Naive thymus-derived CD8-positive, alpha-beta T cell (primary cell): ENCODE results near the gene TXNDC9. TPM values are rescaled to one million over a fixed set of nuclear protein-coding genes. Genes with fewer than 3 reads are reported as not detected.
A peak's percentile ranks its signal among the peaks of the same experiment; 100 is the strongest.
"Not testable (repeated sequence)": the region's sequence is repeated elsewhere in the genome, so short reads cannot be mapped to it uniquely, and the experiment has no call there.

ENCODE experiments used
- ATAC-seq, 2 donors: fragments of 150-1000 bp; cut with Tn5 transposase in 1 of 2; sonication (Bioruptor Pico), chemical (Tn5 transposase) in 1 of 2; 1 replicate in 1 of 2; 2 replicates in 1 of 2; pipeline ENCODE4 v1.10.0; 2021; ENCODE audit warnings: mild to moderate bottlenecking in 2 of 2, moderate library complexity in 2 of 2
- POLR2A ChIA-PET: fragments of 350-600 bp; sonication (Branson Sonifier 250); formaldehyde crosslinking; loops from one replicate; lab custom pipeline; 2021; ENCODE audit warnings: antibody characterized with exemption; lab: Charles Lee
- DNase-seq, 10 donors: peaks; one replicate each; pipeline versions ENCODE4 v3.0.0 to v3.0.0-alpha.2; 2020 to 2022
- H3K27ac Mint-ChIP-seq, 10 donors: one replicate each; pipeline ENCODE4 v1.8.0; 2020 to 2022; ENCODE audit warnings: mild to moderate bottlenecking in 10 of 10, mixed read lengths in 10 of 10, moderate library complexity in 4 of 10, inconsistent platforms in 1 of 10
- H3K27me3 Mint-ChIP-seq, 5 donors: one replicate each; pipeline ENCODE4 v1.8.0; 2021 to 2022; ENCODE audit warnings: mixed read lengths in 5 of 5
- H3K36me3 Mint-ChIP-seq, 3 donors: one replicate each; pipeline ENCODE4 v1.8.0; 2020 to 2022; ENCODE audit warnings: mixed read lengths in 3 of 3, mild to moderate bottlenecking in 2 of 3, inconsistent platforms in 1 of 3
- H3K4me1 Mint-ChIP-seq, 4 donors: one replicate each; pipeline ENCODE4 v1.8.0; 2021 to 2022; ENCODE audit warnings: mixed read lengths in 4 of 4
- H3K4me3 Mint-ChIP-seq, 10 donors: one replicate each; pipeline ENCODE4 v1.8.0; 2020 to 2022; ENCODE audit warnings: mild to moderate bottlenecking in 10 of 10, mixed read lengths in 10 of 10, moderate library complexity in 6 of 10, inconsistent platforms in 1 of 10
- H3K9me3 Mint-ChIP-seq, 9 donors: one replicate each; pipeline ENCODE4 v1.8.0; 2020 to 2022; ENCODE audit warnings: mixed read lengths in 9 of 9, mild to moderate bottlenecking in 3 of 9, inconsistent platforms in 1 of 9, moderate library complexity in 1 of 9
- polyA plus RNA-seq, 3 donors: library from polyadenylated mRNA; unstranded; fragments of 300-500 nt; fragmentation: Illumina TruSeq; gene quantifications; one replicate each; pipeline ENCODE4 v1.2.3, GENCODE V29; 2021
- total RNA-seq, 8 experiments: library from RNA in 2 of 8; stranded (reverse) in 2 of 8; gene quantifications; one replicate each; pipeline ENCODE4 v1.2.3 and lab custom pipeline; 2021 to 2026

Gene TXNDC9
- total and polyA plus RNA-seq, 5 experiments from 2014 or later = 29.0 to 53.4 (median 44.3) TPM

- POLR2A ChIA-PET = no interaction called here
- H3K36me3 Mint-ChIP-seq = peaks cover 0 to 16% (median 1%) of the 10 kb centered on the region in 3 donors
- DNase-seq (no peak), ATAC-seq (no peak)
- H3K9me3 Mint-ChIP-seq = no peaks in the 10 kb centered on the region
- H3K4me1 Mint-ChIP-seq = peaks cover 42 to 82% (median 74%) of the 10 kb centered on the region in 4 donors
- no peaks in the 10 kb centered on the region for H3K27me3 Mint-ChIP-seq
- H3K4me3 Mint-ChIP-seq = peak overlapping the region in 3 of 10 donors; percentile 9 to 53 (median 21)
- peak overlapping the region in 4 of 10 donors; percentile 1 to 52 (median 36) for H3K27ac Mint-ChIP-seq
Observed at GRCh38 chr2:99350194-99350593, 14.1 kb upstream of the TXNDC9 start.

- no peak for DNase-seq
- Mint-ChIP-seq H3K27me3 (no peaks in the 10 kb centered on the region), H3K9me3 (no peaks in the 10 kb centered on the region), H3K36me3 (peaks cover 0 to 22% (median 1%) of the 10 kb centered on the region in 3 donors), H3K4me3 (peak overlapping the region in 8 of 10 donors; percentile 0 to 49 (median 18)), H3K4me1 (peaks cover 38 to 75% (median 68%) of the 10 kb centered on the region in 4 donors), H3K27ac (peak overlapping the region; percentile 15 to 83 (median 39))
- POLR2A ChIA-PET = interaction anchor here (0.7 to 0.9 kb wide), 2 partner anchors 11 to 734 kb away, joined by 3 read pairs; partner anchors contain the start of gene EIF5B
- ATAC-seq = peak; percentile 50 to 58
Observed at GRCh38 chr2:99348173-99348572, 12.0 kb upstream of the TXNDC9 start.

- DNase-seq = no peak
- Mint-ChIP-seq H3K27ac (no peak overlapping the region), H3K4me3 (no peak overlapping the region), H3K36me3 (peaks cover 0 to 27% (median 0%) of the 10 kb centered on the region in 3 donors), H3K27me3 (no peaks in the 10 kb centered on the region), H3K9me3 (no peaks in the 10 kb centered on the region), H3K4me1 (peaks cover 37 to 78% (median 70%) of the 10 kb centered on the region in 4 donors)
- ATAC-seq = no peak
- POLR2A ChIA-PET = interaction anchor here (0.6 to 0.7 kb wide), 2 partner anchors 9 to 1951 kb away, joined by 4 to 6 read pairs; no protein-coding TSS in a partner anchor
Observed at GRCh38 chr2:99346218-99346617, 10.1 kb upstream of the TXNDC9 start.

GRCh38 chr2:99345446-99345845, 9.3 kb upstream of the TXNDC9 start:
- not testable (repeated sequence) for H3K9me3 Mint-ChIP-seq, H3K27me3 Mint-ChIP-seq, ATAC-seq, DNase-seq, H3K4me3 Mint-ChIP-seq
- POLR2A ChIA-PET = interaction anchor here (1.1 kb wide), 1 partner anchor 21 kb away, joined by 5 read pairs; no protein-coding TSS in a partner anchor
- Mint-ChIP-seq H3K27ac (peak overlapping the region in 1 of 10 donors; percentile 60), H3K4me1 (peaks cover 35 to 73% (median 70%) of the 10 kb centered on the region in 4 donors), H3K36me3 (peaks cover 0 to 27% (median 0%) of the 10 kb centered on the region in 3 donors)

- peaks cover 20 to 60% (median 54%) of the 10 kb centered on the region in 4 donors for H3K4me1 Mint-ChIP-seq
- H3K4me3 Mint-ChIP-seq = peak overlapping the region in 1 of 10 donors; percentile 36
- POLR2A ChIA-PET = interaction anchor here (0.6 kb wide), 1 partner anchor 111 kb away, joined by 3 read pairs; no protein-coding TSS in a partner anchor
- no peaks in the 10 kb centered on the region for H3K27me3 Mint-ChIP-seq
- ATAC-seq = no peak
- DNase-seq = no peak
- H3K27ac Mint-ChIP-seq = peak overlapping the region in 1 of 10 donors; percentile 37
- H3K9me3 Mint-ChIP-seq = no peaks in the 10 kb centered on the region
- peaks cover 0 to 26% (median 0%) of the 10 kb centered on the region in 3 donors for H3K36me3 Mint-ChIP-seq
Observed at GRCh38 chr2:99342536-99342935, 6.4 kb upstream of the TXNDC9 start.

- peak overlapping the region in 4 of 10 donors; percentile 19 to 52 (median 40) for H3K27ac Mint-ChIP-seq
- DNase-seq (no peak), ATAC-seq (no peak)
- no peak overlapping the region for H3K4me3 Mint-ChIP-seq
- no peaks in the 10 kb centered on the region for H3K9me3 Mint-ChIP-seq
- POLR2A ChIA-PET = no interaction called here
- no peaks in the 10 kb centered on the region for H3K27me3 Mint-ChIP-seq
- peaks cover 0 to 20% (median 0%) of the 10 kb centered on the region in 3 donors for H3K36me3 Mint-ChIP-seq
- peaks cover 15 to 54% (median 44%) of the 10 kb centered on the region in 4 donors for H3K4me1 Mint-ChIP-seq
Observed at GRCh38 chr2:99340669-99341236, 4.6 kb upstream of the TXNDC9 start.

- H3K36me3 Mint-ChIP-seq = peaks cover 0 to 13% (median 0%) of the 10 kb centered on the region in 3 donors
- H3K9me3 Mint-ChIP-seq = no peaks in the 10 kb centered on the region
- DNase-seq (peak in 3 of 10 donors; percentile 21 to 25 (median 24)), ATAC-seq (no peak)
- POLR2A ChIA-PET = interaction anchor here (1.0 to 3.2 kb wide), 5 partner anchors 10 to 197 kb away, joined by 3 to 25 read pairs (median 12); partner anchors contain the start of genes C2orf15, LIPT1, REV1 and TSGA10
- H3K4me1 Mint-ChIP-seq = peaks cover 15 to 58% (median 45%) of the 10 kb centered on the region in 4 donors
- no peak overlapping the region for H3K27ac Mint-ChIP-seq
- H3K27me3 Mint-ChIP-seq = no peaks in the 10 kb centered on the region
- no peak overlapping the region for H3K4me3 Mint-ChIP-seq
Observed at GRCh38 chr2:99338029-99338585, 2.0 kb upstream of the TXNDC9 start.

GRCh38 chr2:99337113-99338028, 1.2 kb upstream of the TXNDC9 start, which contains the start of gene EIF5B:
Gene EIF5B, plus strand, starts transcription at chr2:99337389. Its CDS starts 166 bp downstream, at chr2:99337555.
- ATAC-seq (peak; percentile 69 to 78), DNase-seq (peak; percentile 80 to 96 (median 86))
- POLR2A ChIA-PET = interaction anchor here (0.6 to 3.2 kb wide), 10 partner anchors 9 to 729 kb away, joined by 3 to 25 read pairs (median 4); partner anchors contain the start of genes C2orf15, COA5, LIPT1 and MITD1
- peaks cover 16 to 59% (median 45%) of the 10 kb centered on the region in 4 donors for H3K4me1 Mint-ChIP-seq
- no peaks in the 10 kb centered on the region for H3K27me3 Mint-ChIP-seq
- H3K4me3 Mint-ChIP-seq = no peak within 1 kb of the TSS
- H3K27ac Mint-ChIP-seq = no peak within 1 kb of the TSS
- H3K36me3 Mint-ChIP-seq = peaks cover 4 to 13% (median 4%) of the 10 kb centered on the region in 3 donors
- H3K9me3 Mint-ChIP-seq = no peaks in the 10 kb centered on the region

- POLR2A ChIA-PET = interaction anchor here (0.6 to 3.2 kb wide), 10 partner anchors 10 to 728 kb away, joined by 3 to 25 read pairs (median 4); partner anchors contain the start of genes C2orf15, COA5, LIPT1 and MITD1
- no peak overlapping the region for H3K4me3 Mint-ChIP-seq
- H3K27ac Mint-ChIP-seq = no peak overlapping the region
- peak; percentile 7 to 17 for ATAC-seq
- H3K36me3 Mint-ChIP-seq = peaks cover 4 to 19% (median 9%) of the 10 kb centered on the region in 3 donors
- DNase-seq = no peak
- H3K27me3 Mint-ChIP-seq = no peaks in the 10 kb centered on the region
- H3K4me1 Mint-ChIP-seq = peaks cover 15 to 60% (median 42%) of the 10 kb centered on the region in 4 donors
- H3K9me3 Mint-ChIP-seq = no peaks in the 10 kb centered on the region
Observed at GRCh38 chr2:99336804-99337112, 625 bp upstream of the TXNDC9 start.

GRCh38 chr2:99325384-99325783, 10.7 kb downstream of the TXNDC9 start:
- ATAC-seq = no peak
- POLR2A ChIA-PET = no interaction called here
- Mint-ChIP-seq H3K9me3 (no peaks in the 10 kb centered on the region), H3K36me3 (peaks cover 0 to 92% (median 22%) of the 10 kb centered on the region in 3 donors), H3K4me3 (no peak overlapping the region), H3K4me1 (peaks cover 1 to 12% (median 9%) of the 10 kb centered on the region in 4 donors), H3K27ac (no peak overlapping the region), H3K27me3 (no peaks in the 10 kb centered on the region)
- no peak for DNase-seq

- ATAC-seq, H3K4me1 Mint-ChIP-seq, H3K27me3 Mint-ChIP-seq, H3K27ac Mint-ChIP-seq, DNase-seq, POLR2A ChIA-PET, H3K4me3 Mint-ChIP-seq: not testable (repeated sequence)
- Mint-ChIP-seq H3K9me3 (peaks cover 0 to 11% (median 5%) of the 10 kb centered on the region in 9 donors), H3K36me3 (peaks cover 13 to 56% (median 35%) of the 10 kb centered on the region in 3 donors)
Observed at GRCh38 chr2:99317873-99318200, 18.3 kb downstream of the TXNDC9 start.
